Measurements from ENCODE around the gene ADAMTS16. TPM values are rescaled to one million over a fixed set of nuclear protein-coding genes. Genes with fewer than 3 reads are reported as not detected.

Gene ADAMTS16
- total RNA-seq, 4 donors from 2014 or later: 1.5 to 2.8 (median 2.0) TPM

GRCh38 chr5:5273976-5274375 is 133.8 kb downstream of the ADAMTS16 start:
- Histone ChIP-seq H3K4me3 (no peak overlapping the region), H3K27ac (no peak overlapping the region), H3K27me3 (no peaks in the 10 kb centered on the region), H3K36me3 (no peaks in the 10 kb centered on the region), H3K4me1 (peaks cover 0 to 18% (median 8%) of the 10 kb centered on the region in 4 donors), H3K9me3 (no peaks in the 10 kb centered on the region)
- DNase-seq (ENCODE audit: low spot score in 2 of 2): no peak
- TF ChIP-seq EP300 (IDR thresholded peaks at IDR 0.05): no peak
- TF ChIP-seq, protein P1, sequence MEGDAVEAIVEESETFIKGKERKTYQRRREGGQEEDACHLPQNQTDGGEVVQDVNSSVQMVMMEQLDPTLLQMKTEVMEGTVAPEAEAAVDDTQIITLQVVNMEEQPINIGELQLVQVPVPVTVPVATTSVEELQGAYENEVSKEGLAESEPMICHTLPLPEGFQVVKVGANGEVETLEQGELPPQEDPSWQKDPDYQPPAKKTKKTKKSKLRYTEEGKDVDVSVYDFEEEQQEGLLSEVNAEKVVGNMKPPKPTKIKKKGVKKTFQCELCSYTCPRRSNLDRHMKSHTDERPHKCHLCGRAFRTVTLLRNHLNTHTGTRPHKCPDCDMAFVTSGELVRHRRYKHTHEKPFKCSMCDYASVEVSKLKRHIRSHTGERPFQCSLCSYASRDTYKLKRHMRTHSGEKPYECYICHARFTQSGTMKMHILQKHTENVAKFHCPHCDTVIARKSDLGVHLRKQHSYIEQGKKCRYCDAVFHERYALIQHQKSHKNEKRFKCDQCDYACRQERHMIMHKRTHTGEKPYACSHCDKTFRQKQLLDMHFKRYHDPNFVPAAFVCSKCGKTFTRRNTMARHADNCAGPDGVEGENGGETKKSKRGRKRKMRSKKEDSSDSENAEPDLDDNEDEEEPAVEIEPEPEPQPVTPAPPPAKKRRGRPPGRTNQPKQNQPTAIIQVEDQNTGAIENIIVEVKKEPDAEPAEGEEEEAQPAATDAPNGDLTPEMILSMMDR (IDR thresholded peaks at IDR 0.05): no peak
- WGBS, 2 donors: 91 to 94% methylated on average over 5 of the region's 5 CpGs

- Histone ChIP-seq H3K36me3 (no peaks in the 10 kb centered on the region), H3K4me3 (no peak overlapping the region), H3K27ac (no peak overlapping the region), H3K27me3 (no peaks in the 10 kb centered on the region), H3K9me3 (no peaks in the 10 kb centered on the region), H3K4me1 (peaks cover 0 to 18% (median 8%) of the 10 kb centered on the region in 4 donors)
- TF ChIP-seq POLR2A (IDR thresholded peaks at IDR 0.05) (no peak), EP300 (IDR thresholded peaks at IDR 0.05) (no peak)
- TF ChIP-seq, protein P1 (IDR thresholded peaks at IDR 0.05): no peak
- WGBS, 2 donors: 9 to 24% methylated on average over 1 of the region's 1 CpG
- DNase-seq (ENCODE audit: low spot score in 2 of 2): no peak
These were observed 135.1 kb downstream of the ADAMTS16 start for GRCh38 chr5:5275211-5275610.

GRCh38 chr5:5276430-5276829 is 136.3 kb downstream of the ADAMTS16 start:
- Histone ChIP-seq H3K36me3 (no peaks in the 10 kb centered on the region), H3K9me3 (no peaks in the 10 kb centered on the region), H3K27me3 (no peaks in the 10 kb centered on the region), H3K4me3 (no peak overlapping the region), H3K4me1 (peaks cover 0 to 16% (median 5%) of the 10 kb centered on the region in 4 donors), H3K27ac (no peak overlapping the region)
- WGBS, 2 donors: 72 to 77% methylated on average over 8 of the region's 8 CpGs
- TF ChIP-seq EP300 (IDR thresholded peaks at IDR 0.05): no peak
- no peak for TF ChIP-seq POLR2A (IDR thresholded peaks at IDR 0.05)
- TF ChIP-seq, protein P1 (IDR thresholded peaks at IDR 0.05): no peak
- no peak for DNase-seq (ENCODE audit: low spot score in 2 of 2)

DNA sequence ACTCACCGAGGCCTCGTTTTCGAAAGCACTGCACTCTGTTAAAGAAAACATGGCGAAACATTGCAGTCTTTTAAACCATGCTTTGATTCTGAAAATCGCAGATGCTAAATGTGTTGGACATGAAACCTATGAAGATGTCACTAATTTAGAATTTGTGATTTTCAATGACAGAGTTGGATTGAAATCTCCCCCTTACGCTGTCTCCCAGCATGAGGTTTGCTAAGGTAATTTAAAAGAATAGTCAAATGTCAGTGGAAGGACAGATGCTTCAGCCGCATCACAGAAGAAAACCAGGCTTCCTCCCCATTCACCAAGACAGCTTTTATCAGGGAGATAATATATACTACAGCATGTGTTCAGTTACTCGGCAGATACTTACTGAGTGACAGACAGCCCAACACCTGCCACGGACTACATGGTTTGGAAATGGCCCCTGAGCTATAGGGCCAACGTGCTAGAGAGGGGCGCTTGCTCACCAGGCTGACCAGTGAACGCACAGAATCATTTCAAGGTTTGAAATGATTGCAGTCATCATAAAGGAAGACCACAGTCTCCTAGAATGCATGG is 136.9 kb downstream of the ADAMTS16 start:
- Histone ChIP-seq H3K4me3 (no peak overlapping the region), H3K27ac (no peak overlapping the region), H3K4me1 (peaks cover 0 to 10% (median 2%) of the 10 kb centered on the region in 4 donors), H3K36me3 (no peaks in the 10 kb centered on the region), H3K9me3 (no peaks in the 10 kb centered on the region), H3K27me3 (no peaks in the 10 kb centered on the region)
- no peak for DNase-seq (ENCODE audit: low spot score in 2 of 2)
- TF ChIP-seq, protein P1 (IDR thresholded peaks at IDR 0.05): no peak
- TF ChIP-seq POLR2A (IDR thresholded peaks at IDR 0.05) (no peak), EP300 (IDR thresholded peaks at IDR 0.05) (no peak)
- WGBS, 2 donors: 83 to 88% methylated on average over 12 of the region's 12 CpGs

- H3K36me3 ChIP-seq: no peaks in the 10 kb centered on the region
- H3K27ac ChIP-seq: no peak overlapping the region
- H3K4me1 ChIP-seq: peaks cover 0 to 9% (median 2%) of the 10 kb centered on the region in 4 donors
- no peaks in the 10 kb centered on the region for H3K27me3 ChIP-seq
- H3K4me3 ChIP-seq: no peak overlapping the region
- WGBS, 2 donors: 90 to 92% methylated on average over 4 of the region's 4 CpGs
- TF ChIP-seq, protein P1 (IDR thresholded peaks at IDR 0.05): no peak
- TF ChIP-seq POLR2A (IDR thresholded peaks at IDR 0.05): no peak
- TF ChIP-seq EP300 (IDR thresholded peaks at IDR 0.05): no peak
- H3K9me3 ChIP-seq: peaks cover 0 to 3% (median 0%) of the 10 kb centered on the region in 4 donors
- DNase-seq (ENCODE audit: low spot score in 2 of 2): no peak
These were observed 138.2 kb downstream of the ADAMTS16 start for GRCh38 chr5:5278201-5278814.
